ENCODE data around the gene EIF4B.

The EIF4B gene

DNA sequence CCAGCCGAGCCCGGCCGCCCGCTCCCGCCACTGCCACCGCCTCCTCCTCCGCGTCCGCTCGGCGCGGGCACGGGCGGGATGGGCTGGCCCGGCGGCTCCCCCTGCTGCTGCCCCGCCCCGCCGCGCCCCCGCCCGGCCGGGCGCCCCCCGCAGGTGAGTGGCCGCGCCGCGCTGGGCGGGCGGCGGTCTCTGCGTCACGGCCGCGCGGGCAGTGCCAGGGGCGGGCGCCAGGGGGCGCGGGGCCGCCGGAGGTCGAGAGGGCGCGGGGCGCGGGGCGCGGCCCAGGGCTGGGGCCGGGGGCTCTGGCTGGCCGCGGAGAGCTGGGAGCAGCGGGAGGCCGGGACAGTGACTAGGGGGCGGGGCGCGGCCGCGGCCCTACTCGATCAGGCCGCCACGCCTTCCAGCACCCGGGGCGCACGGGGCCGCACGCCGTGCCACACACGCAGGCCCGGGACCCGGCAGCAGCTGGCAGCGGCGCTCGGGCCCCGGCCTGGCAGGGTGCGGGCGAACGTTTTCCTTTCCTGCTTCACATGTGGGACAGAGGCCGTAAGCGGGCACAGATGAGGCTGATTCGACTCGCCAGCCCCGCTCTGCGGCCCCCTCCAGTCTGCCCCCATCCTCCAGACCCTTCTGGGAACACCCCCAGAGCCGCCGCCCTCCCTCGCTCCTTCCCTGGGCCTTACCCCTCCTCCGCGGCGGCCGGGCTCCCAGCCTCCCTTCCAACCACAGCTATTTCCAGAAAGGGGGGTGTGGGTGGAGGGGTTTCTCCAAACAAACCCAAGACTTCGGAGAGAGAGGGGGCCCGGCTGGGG, 41.2 kb downstream of the EIF4B start:
- peak in 1 of 2 experiments; percentile 38 for DNase-seq

- DNase-seq = no peak
Observed at GRCh38 chr12:53048033-53048779, 42.0 kb downstream of the EIF4B start.

GRCh38 chr12:53048780-53049401, 42.6 kb downstream of the EIF4B start:
- DNase-seq = no peak

DNA sequence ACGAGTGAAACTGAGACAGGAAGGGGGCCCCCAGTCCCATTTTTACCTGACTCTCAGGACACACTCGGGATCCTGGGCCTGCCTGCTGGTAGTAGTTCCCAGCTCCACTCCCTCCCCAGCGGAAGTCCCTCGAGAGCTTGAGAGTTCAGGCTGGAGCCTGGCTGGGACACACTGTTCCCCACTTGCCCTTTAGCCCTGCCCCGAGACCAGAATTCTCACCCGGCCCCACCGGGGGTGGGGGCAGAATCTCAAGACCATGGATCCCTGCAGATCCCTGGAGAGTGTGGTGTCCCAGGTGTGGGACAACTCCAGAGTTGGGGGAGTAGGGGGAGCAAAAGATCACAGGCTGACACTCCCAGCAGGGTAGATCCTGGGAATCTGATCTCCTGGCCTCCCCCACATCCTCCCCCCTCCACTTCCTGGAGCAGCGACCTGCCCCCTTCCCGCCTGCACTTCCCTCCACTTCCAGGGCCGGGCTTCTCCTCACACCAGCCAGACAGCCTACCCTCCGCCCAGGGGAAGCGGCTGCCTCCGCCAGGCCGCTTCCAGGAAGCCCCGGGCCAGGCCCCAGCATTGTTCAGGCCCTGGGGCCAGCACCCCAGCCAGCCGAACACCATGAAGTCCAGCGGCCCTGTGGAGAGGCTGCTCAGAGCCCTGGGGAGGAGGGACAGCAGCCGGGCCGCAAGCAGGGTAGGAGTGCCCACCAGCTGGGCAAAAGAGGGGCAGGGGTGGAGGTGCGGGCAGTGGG, 43.5 kb downstream of the EIF4B start, which contains the start of gene TNS2:
TNS2 (plus strand) TSS at position 495 of the 748 bp plus-strand sequence; CDS start at position 616, 121 bp downstream.
- peak in 1 of 2 experiments; percentile 16 for DNase-seq

DNA sequence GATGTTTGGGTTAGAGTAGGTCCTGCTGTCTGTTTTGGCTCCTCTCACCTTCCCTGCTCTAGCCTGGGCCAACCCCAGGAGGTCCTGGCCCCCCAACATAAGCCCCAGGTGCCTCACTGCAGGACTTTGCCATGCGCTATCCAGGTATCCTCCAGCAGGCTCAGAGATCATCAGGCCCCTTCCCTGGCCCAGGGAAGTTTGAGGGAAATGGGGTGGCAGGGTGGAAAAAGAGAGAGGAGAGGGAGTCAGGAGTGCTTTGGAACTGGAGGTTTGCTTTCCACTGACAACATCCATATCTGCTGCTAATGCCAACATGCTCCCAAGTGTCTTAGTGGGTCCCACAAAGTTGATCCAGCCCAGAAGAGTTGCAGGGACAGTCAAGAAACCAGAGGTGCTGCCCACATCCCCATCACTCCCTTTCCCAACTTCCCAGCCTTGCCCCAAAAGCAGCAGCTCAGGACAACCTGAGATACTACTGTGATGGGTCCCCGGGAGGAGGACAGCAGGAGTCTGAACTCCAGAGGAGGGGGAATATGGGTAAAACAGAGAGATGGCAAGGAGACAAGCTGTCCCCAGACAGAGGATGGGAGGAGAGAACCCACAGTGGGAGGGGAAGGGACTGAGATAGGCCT, 44.3 kb downstream of the EIF4B start:
- DNase-seq = no peak

- DNase-seq = no peak
Observed at GRCh38 chr12:53051058-53051880, 45.0 kb downstream of the EIF4B start.

DNA sequence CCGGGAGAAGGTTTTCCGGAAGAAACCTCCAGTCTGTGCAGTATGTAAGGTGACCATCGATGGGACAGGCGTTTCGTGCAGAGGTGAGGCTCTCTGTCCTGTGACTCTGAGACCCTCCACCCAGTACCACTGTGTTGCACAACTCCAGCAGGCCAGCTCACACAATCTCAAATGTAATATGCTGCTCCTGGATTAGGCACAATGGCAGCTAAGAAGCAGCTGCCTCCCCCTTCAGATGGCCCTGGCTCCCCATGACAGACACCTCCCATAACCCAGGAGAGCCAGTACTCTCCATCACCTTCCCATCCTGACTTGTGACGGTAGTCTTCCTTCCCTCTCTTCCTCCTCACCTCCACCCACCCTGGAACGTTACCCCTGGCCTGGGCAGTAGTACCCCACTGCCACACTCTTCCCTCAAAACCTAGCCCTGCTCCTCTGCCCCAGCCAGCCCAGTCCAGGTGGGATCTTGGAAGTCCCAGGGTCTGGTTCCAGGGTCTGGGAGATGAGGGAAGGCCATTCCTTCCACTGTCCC, 45.7 kb downstream of the EIF4B start:
- no peak for DNase-seq

DNA sequence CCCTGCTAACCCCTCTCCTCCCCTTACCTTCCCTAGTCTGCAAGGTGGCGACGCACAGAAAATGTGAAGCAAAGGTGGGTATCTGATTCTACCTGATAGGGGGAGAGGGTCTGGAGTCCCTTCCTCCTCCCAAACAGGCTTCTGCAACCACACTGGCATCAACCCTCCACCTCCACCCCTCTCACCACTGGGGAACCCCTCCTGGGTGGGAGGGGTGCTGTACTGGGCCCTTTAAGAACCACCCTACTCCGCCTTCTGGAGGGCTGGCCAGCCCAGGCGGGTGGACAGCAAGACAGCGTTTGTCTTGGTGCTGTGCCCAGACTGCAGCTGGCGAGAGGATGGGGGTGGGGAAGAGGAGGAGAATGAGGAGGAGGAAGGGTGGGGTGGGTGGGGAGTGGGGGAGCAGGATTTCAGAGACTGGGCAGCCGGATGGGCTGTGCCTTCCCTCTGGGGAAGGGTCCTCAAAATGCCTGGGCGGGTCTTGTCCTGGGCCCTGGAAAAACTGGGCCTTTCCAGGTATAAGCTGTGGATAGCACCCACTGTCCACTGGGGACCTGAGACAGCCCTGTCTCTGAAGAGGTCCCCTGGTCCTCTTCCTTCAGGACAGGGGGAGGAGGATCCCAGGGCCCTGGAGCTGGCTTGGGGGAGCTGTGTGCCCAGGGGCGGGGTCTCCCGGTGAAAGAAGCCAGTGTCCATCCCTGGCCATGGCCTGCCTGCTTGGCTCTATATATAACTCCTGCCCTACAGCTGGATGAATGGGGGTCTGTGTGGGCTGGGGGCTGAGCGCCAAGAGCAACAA, 46.4 kb downstream of the EIF4B start:
- no peak for DNase-seq

GRCh38 chr12:53053218-53054111, 47.2 kb downstream of the EIF4B start:
- peak in 1 of 2 experiments; percentile 24 for DNase-seq

DNA sequence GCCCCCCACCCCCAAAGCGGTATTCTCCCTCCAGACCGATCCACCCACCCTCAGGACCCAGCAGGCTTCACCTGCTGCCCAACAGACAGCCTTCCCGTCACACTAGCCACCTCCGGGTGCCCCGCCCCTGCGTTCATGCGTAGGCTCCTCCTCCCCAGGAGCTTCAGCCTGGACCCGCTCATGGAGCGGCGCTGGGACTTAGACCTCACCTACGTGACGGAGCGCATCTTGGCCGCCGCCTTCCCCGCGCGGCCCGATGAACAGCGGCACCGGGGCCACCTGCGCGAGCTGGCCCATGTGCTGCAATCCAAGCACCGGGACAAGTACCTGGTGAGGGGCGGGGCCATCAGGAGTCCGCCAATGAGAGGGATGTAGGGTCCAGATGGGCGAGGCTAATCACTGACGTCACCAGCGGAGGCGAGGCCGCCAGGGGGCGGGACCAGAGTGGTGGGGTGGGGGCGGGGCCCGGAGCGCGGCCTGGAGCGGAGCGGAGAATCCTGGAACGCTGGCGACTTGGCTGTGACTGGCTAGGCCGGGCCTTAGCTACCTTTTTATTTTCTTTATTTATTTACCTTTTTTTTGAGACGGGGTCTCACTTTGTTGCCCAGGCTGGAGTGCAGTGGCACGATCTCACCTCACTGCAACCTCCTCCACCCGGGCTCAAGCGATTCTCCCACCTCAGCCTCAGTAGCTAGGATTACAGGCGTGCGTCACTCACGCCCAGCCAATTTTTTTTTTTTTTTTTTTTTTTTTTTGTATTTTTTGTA, 48.0 kb downstream of the EIF4B start:
- DNase-seq = peak; percentile 88 to 90

DNA sequence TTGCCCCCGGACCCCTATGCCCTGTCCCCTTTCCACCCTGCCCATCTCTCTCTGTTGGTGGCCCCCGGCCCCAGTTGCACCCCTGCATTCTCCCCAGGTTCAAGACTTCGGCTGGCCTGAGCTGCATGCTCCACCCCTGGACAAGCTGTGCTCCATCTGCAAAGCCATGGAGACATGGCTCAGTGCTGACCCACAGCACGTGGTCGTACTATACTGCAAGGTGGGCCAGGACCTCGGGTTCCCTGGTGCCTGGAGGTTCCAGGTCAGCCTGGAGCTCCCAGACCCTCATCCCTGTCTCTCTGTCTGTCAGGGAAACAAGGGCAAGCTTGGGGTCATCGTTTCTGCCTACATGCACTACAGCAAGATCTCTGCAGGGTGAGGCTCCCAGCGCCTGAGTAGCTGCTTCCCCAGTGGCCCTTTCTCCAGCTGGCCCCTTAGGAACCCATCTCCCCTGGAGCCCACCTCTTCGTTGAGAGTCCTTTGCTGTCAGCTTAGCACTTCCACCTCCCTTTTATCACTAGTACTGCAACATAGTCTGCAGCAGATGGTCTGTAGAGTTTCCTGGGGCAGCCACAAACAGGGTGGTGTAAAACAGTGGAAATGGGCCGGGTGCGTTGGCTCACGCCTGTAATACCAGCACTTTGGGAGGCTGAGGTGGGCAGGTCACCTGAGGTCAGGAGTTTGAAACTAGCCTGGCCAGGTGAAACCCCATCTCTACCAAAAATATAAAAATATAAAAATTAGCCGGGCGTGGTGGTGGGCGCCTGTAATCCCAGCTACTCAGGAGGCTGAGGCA, 49.4 kb downstream of the EIF4B start:
- DNase-seq = peak in 1 of 2 experiments; percentile 15

- no peak for DNase-seq
Observed at GRCh38 chr12:53056296-53056695, 50.0 kb downstream of the EIF4B start.

DNA sequence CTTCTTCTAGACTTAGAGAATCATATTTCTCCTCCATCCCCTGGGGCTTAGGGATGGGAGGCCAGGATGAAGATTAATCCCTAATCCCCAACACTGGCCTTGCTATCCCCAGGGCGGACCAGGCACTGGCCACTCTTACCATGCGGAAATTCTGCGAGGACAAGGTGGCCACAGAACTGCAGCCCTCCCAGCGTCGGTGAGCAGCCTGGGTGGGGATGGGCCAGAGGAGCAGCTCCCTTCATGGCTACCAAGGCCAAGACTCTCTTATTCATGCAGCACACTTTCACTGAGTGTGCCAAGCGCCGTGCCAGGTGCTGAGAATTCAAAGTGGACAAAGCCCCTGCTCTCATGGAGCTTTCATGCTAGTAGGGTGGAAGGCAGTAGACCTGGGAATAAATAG, 50.6 kb downstream of the EIF4B start:
- no peak for DNase-seq

- no peak for DNase-seq
Observed at GRCh38 chr12:53057816-53058500, 51.7 kb downstream of the EIF4B start.

DNA sequence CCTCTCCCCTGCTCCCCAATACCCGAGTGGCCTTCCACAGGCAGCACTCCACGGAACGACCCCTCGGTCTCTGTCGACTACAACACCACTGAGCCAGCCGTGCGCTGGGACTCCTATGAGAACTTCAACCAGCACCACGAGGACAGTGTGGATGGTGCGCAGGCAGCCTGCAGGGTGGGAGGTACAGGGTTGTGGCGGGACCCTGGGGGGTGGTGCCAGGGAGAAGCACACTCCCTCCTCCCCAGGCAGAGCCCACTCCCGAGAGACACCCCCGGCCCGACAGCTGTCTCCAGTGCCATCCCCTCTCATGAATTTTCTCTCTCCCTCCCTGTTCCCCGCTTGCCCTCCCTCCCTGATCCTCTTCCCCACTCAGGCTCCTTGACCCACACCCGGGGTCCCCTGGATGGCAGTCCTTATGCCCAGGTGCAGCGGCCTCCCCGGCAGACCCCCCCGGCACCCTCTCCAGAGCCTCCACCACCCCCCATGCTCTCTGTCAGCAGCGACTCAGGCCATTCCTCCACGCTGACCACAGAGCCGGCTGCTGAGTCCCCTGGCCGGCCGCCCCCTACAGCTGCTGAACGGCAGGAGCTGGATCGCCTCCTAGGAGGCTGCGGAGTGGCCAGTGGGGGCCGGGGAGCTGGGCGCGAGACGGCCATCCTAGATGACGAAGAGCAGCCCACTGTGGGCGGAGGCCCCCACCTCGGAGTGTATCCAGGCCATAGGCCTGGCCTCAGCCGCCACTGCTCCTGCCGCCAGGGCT, 52.6 kb downstream of the EIF4B start:
- DNase-seq = no peak

DNA sequence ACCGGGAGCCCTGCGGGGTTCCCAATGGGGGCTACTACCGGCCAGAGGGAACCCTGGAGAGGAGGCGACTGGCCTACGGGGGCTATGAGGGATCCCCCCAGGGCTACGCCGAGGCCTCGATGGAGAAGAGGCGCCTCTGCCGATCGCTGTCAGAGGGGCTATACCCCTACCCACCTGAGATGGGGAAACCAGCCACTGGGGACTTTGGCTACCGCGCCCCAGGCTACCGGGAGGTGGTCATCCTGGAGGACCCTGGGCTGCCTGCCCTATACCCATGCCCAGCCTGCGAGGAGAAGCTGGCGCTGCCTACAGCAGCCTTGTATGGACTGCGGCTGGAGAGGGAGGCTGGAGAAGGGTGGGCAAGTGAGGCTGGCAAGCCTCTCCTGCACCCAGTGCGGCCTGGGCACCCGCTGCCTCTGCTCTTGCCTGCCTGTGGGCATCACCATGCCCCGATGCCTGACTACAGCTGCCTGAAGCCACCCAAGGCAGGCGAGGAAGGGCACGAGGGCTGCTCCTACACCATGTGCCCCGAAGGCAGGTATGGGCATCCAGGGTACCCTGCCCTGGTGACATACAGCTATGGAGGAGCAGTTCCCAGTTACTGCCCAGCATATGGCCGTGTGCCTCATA, 53.3 kb downstream of the EIF4B start:
- DNase-seq = no peak
